Gastroesophageal sphincter (tissue), 4 donors: ENCODE measurements around the gene ANKRD13A. TPM values are rescaled to one million over a fixed set of nuclear protein-coding genes. Genes with fewer than 3 reads are reported as not detected.
"Not testable (repeated sequence)": the region's sequence is repeated elsewhere in the genome, so short reads cannot be mapped to it uniquely, and the experiment has no call there.

Experiments
- ATAC-seq: fragments of 150-250 bp; one replicate; pipeline ENCODE4 v1.9.1; 2016; ENCODE audit warnings: mild to moderate bottlenecking, moderate library complexity
- H3K27ac ChIP-seq, 4 donors: fragments of 200-600 bp; sonication (generic) in 3 of 4; 1 replicate in 3 of 4; 2 replicates in 1 of 4; pipeline ENCODE4 v1.5.1; 2016 to 2019
- H3K27me3 ChIP-seq: fragments of 200-600 bp; sonication (generic); one replicate; pipeline ENCODE4 v1.5.1; 2019
- H3K36me3 ChIP-seq, 2 donors: fragments of 200-600 bp; sonication (generic); one replicate each; pipeline ENCODE4 v1.5.1; 2019; ENCODE audit warnings: control low read depth in 1 of 2
- H3K4me1 ChIP-seq, 3 donors: fragments of 200-600 bp; sonication (generic); 1 replicate in 2 of 3; 2 replicates in 1 of 3; pipeline ENCODE4 v1.5.1; 2016 to 2019; ENCODE audit warnings: control low read depth in 2 of 3
- H3K4me3 ChIP-seq, 2 donors: fragments of 200-600 bp; sonication (generic); one replicate each; pipeline ENCODE4 v1.5.1; 2019; ENCODE audit warnings: mild to moderate bottlenecking in 1 of 2, moderate library complexity in 1 of 2
- H3K9me3 ChIP-seq, 3 donors: fragments of 200-600 bp; sonication (generic); one replicate each; pipeline ENCODE4 v1.5.1; 2017 to 2019; ENCODE audit warnings: control low read depth in 2 of 3
- CTCF ChIP-seq, 4 experiments: fragments of 200-600 bp in 2 of 4; fragments of 450-650 bp in 2 of 4; sonication (generic) in 1 of 4; IDR thresholded peaks; one replicate each; pipeline ENCODE4 v1.5.1; 2017 to 2019; ENCODE audit warnings: antibody characterized with exemption in 4 of 4, mild to moderate bottlenecking in 2 of 4, moderate library complexity in 2 of 4
- EP300 ChIP-seq: sonication (generic); formaldehyde crosslinking; IDR thresholded peaks from one replicate; pipeline ENCODE4 v1.6.1; 2017; ENCODE audit warnings: antibody characterized with exemption, mild to moderate bottlenecking
- POLR2A ChIP-seq, 2 donors: fragments of 450-650 bp; IDR thresholded peaks; one replicate each; pipeline ENCODE4 v1.6.1; 2017; ENCODE audit warnings: antibody characterized with exemption in 2 of 2, mild to moderate bottlenecking in 2 of 2, moderate library complexity in 1 of 2
- POLR2AphosphoS5 ChIP-seq: sonication (generic); formaldehyde crosslinking; IDR thresholded peaks from one replicate; pipeline ENCODE4 v1.6.1; 2017; ENCODE audit warnings: antibody characterized with exemption
- WGBS, 2 donors: methylation state at CpG; one replicate each; pipeline ENCODE4 v1.1.5; 2018; ENCODE audit warnings: low coverage in 1 of 2; 5-methylcytosine and 5-hydroxymethylcytosine counted together
- total RNA-seq, 4 donors: library from RNA; depleted of rRNA; stranded (reverse); fragments of >200 nt; gene quantifications; one replicate each; pipeline ENCODE4 v1.1.0, GENCODE V29; 2016

The ANKRD13A gene
- total RNA-seq, 4 donors from 2014 or later = 141 to 182 (median 153) TPM

- ATAC-seq = peak; percentile 99
- H3K9me3 ChIP-seq = no peaks in the 10 kb centered on the region
- H3K4me3 ChIP-seq = peak within 1 kb of the TSS; percentile 51 to 76
- H3K27ac ChIP-seq = peak within 1 kb of the TSS; percentile 43 to 89 (median 84)
- H3K27me3 ChIP-seq = no peaks in the 10 kb centered on the region
- TF ChIP-seq POLR2AphosphoS5 (peak; percentile 81), CTCF (IDR thresholded peaks at IDR 0.05) (peak in 2 of 4 experiments; percentile 18 to 29), EP300 (no peak), POLR2A (IDR thresholded peaks at IDR 0.05) (peak; percentile 26 to 68)
- H3K36me3 ChIP-seq = peaks cover 0 to 7% of the 10 kb centered on the region in 2 donors
- 2 to 3% methylated on average over 23 of the region's 47 CpGs for WGBS, 2 donors
- H3K4me1 ChIP-seq = peaks cover 0 to 55% (median 15%) of the 10 kb centered on the region in 3 donors
These were observed 49.2 kb downstream of the ANKRD13A start, which contains the start of gene C12orf76 for GRCh38 chr12:110048242-110049027. TSS of gene C12orf76 (minus strand) at chr12:110048522. CDS start at chr12:110048495, 27 bp downstream.

GRCh38 chr12:110049034-110049433 is 49.8 kb downstream of the ANKRD13A start:
- H3K36me3 ChIP-seq, H3K27me3 ChIP-seq, H3K9me3 ChIP-seq, ATAC-seq: not testable (repeated sequence)
- H3K4me3 ChIP-seq = peak overlapping the region; percentile 51 to 76
- 76 to 100% methylated on average over 6 to 11 of the region's 11 CpGs for WGBS, 2 donors
- H3K4me1 ChIP-seq = peaks cover 0 to 50% (median 14%) of the 10 kb centered on the region in 3 donors
- H3K27ac ChIP-seq = peak overlapping the region; percentile 43 to 89 (median 84)

GRCh38 chr12:110049666-110050065 is 50.4 kb downstream of the ANKRD13A start:
- not testable (repeated sequence) for H3K27me3 ChIP-seq, H3K36me3 ChIP-seq, H3K9me3 ChIP-seq, H3K4me3 ChIP-seq, ATAC-seq, H3K27ac ChIP-seq
- H3K4me1 ChIP-seq = peaks cover 0 to 44% (median 14%) of the 10 kb centered on the region in 3 donors
- WGBS, 2 donors = 69 to 80% methylated on average over 3 to 9 of the region's 9 CpGs

- no peaks in the 10 kb centered on the region for H3K36me3 ChIP-seq
- no peak overlapping the region for H3K4me3 ChIP-seq
- no peaks in the 10 kb centered on the region for H3K27me3 ChIP-seq
- H3K4me1 ChIP-seq = peaks cover 0 to 31% (median 14%) of the 10 kb centered on the region in 3 donors
- ATAC-seq = no peak
- 70 to 84% methylated on average over 3 to 6 of the region's 6 CpGs for WGBS, 2 donors
- no peak for TF ChIP-seq CTCF (IDR thresholded peaks at IDR 0.05)
- no peak overlapping the region for H3K27ac ChIP-seq
- H3K9me3 ChIP-seq = no peaks in the 10 kb centered on the region
These were observed 51.7 kb downstream of the ANKRD13A start for GRCh38 chr12:110050927-110051326.

- H3K36me3 ChIP-seq, H3K4me1 ChIP-seq, H3K27ac ChIP-seq, H3K9me3 ChIP-seq, ATAC-seq, H3K4me3 ChIP-seq, H3K27me3 ChIP-seq: not testable (repeated sequence)
- WGBS, 2 donors = 52 to 62% methylated on average over 5 to 9 of the region's 11 CpGs
These were observed 56.4 kb downstream of the ANKRD13A start for GRCh38 chr12:110055375-110056352.

- H3K27ac ChIP-seq, H3K4me1 ChIP-seq, H3K27me3 ChIP-seq, H3K9me3 ChIP-seq, H3K36me3 ChIP-seq, H3K4me3 ChIP-seq, ATAC-seq: not testable (repeated sequence)
- WGBS, 2 donors = 69 to 93% methylated on average over 3 of the region's 3 CpGs
These were observed 57.4 kb downstream of the ANKRD13A start for GRCh38 chr12:110056643-110057042.
